Measurements from ENCODE around the gene FANCE. TPM values are rescaled to one million over a fixed set of nuclear protein-coding genes. Genes with fewer than 3 reads are reported as not detected.
A peak's percentile ranks its signal among the peaks of the same experiment; 100 is the strongest.

FANCE gene
- total RNA-seq, 4 donors from 2014 or later, result 4.1 to 6.6 (median 6.2) TPM

GRCh38 chr6:35483490-35483889, 31.4 kb downstream of the FANCE start:
- Histone ChIP-seq H3K9me3 (no peaks in the 10 kb centered on the region), H3K27me3 (no peaks in the 10 kb centered on the region), H3K27ac (no peak overlapping the region), H3K4me1 (peaks cover 22 to 35% of the 10 kb centered on the region in 2 donors), H3K36me3 (no peaks in the 10 kb centered on the region), H3K4me3 (replicated peaks in 1 of 3) (no peak overlapping the region)
- WGBS, 2 donors, result 90 to 92% methylated on average over 3 of the region's 3 CpGs
- DNase-seq, result no peak
- intact Hi-C loops (cut with DNase I), result no loop called here
- TF ChIP-seq CTCF (IDR thresholded peaks at IDR 0.05) (no peak), POLR2A (IDR thresholded peaks at IDR 0.05) (no peak)

- no peaks in the 10 kb centered on the region for H3K36me3 ChIP-seq
Measured at GRCh38 chr6:35483893-35484645, 31.9 kb downstream of the FANCE start.

DNA sequence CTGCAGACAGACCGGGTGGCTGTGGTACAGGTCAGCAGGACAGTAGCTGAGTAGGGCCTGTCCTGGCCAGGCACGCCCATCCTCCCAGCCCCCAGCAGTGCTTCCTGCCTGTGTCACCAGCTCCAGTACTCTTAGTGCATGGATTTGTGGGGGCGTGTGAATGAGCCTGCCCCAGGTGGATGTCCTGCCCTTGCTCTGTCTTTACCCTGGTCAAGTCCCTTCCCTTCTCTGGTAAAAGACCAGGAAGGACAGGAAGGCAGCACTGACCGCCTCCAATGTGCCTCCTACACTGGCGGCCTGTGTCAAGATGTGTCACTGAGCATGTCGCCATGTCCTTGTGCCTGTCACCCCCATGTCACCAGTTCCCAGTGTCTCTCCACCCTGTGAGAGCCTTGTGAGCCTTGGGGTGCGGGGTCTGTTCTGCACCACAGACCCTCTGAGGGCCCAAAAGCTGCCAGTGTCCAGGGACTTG, 32.8 kb downstream of the FANCE start:
- H3K4me1 ChIP-seq, result peaks cover 25 to 36% of the 10 kb centered on the region in 2 donors
- H3K36me3 ChIP-seq, result no peaks in the 10 kb centered on the region
- H3K9me3 ChIP-seq, result no peaks in the 10 kb centered on the region
- H3K27me3 ChIP-seq, result no peaks in the 10 kb centered on the region
- TF ChIP-seq CTCF (IDR thresholded peaks at IDR 0.05), result no peak
- TF ChIP-seq POLR2A (IDR thresholded peaks at IDR 0.05), result no peak
- intact Hi-C loops (cut with DNase I), result no loop called here
- DNase-seq, result peak; percentile 37 to 51
- 88 to 100% methylated on average over 1 to 7 of the region's 7 CpGs for WGBS, 2 donors
- H3K27ac ChIP-seq, result peak overlapping the region; percentile 81 to 87 (median 85)
- no peak overlapping the region for H3K4me3 ChIP-seq (replicated peaks in 1 of 3)

More at GRCh38 chr6:35483893-35484645, 31.9 kb downstream of the FANCE start:
- intact Hi-C loops (cut with DNase I), result no loop called here
- no peak for TF ChIP-seq POLR2A (IDR thresholded peaks at IDR 0.05)
- no peak for TF ChIP-seq CTCF (IDR thresholded peaks at IDR 0.05)
- Histone ChIP-seq H3K27me3 (no peaks in the 10 kb centered on the region), H3K27ac (no peak overlapping the region), H3K4me1 (peaks cover 22 to 35% of the 10 kb centered on the region in 2 donors), H3K9me3 (no peaks in the 10 kb centered on the region), H3K4me3 (replicated peaks in 1 of 3) (no peak overlapping the region)
- DNase-seq, result no peak
- 89% methylated on average over 13 of the region's 13 CpGs for WGBS, 2 donors

DNA sequence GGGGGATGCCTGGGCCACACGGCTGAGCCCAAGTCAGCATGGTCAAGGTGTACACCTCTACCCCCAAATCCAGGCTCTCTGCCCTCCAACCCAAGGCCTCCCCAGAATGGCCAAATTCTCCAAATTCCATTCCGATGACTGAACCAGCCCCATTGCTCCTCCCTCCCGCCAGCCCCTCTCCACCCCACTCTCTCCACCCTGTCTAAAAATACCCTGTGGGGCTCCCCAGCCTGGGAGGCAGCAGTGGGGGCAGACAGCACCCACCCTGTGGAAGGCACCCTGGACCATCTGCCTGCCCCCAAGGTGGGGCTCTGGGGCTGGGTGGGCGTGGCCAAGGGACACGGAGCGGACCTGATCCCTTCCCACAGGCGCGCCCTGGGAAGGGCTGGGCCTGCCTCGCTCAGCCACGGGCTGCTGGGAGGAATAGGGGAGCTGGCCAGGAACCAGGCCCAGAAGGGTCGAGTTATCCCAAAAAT, 33.3 kb downstream of the FANCE start:
- H3K4me3 ChIP-seq (replicated peaks in 1 of 3), result no peak overlapping the region
- H3K4me1 ChIP-seq, result peaks cover 30 to 41% of the 10 kb centered on the region in 2 donors
- 50 to 77% methylated on average over 10 to 11 of the region's 11 CpGs for WGBS, 2 donors

More for the DNA sequence above, 33.3 kb downstream of the FANCE start:
- TF ChIP-seq POLR2A (IDR thresholded peaks at IDR 0.05), result no peak
- TF ChIP-seq CTCF (IDR thresholded peaks at IDR 0.05), result no peak
- intact Hi-C loops (cut with DNase I), result no loop called here
- Histone ChIP-seq H3K27me3 (no peaks in the 10 kb centered on the region), H3K27ac (peak overlapping the region; percentile 81 to 87 (median 85)), H3K9me3 (no peaks in the 10 kb centered on the region), H3K36me3 (no peaks in the 10 kb centered on the region)
- DNase-seq, result peak; percentile 58 to 63
